Breast epithelium (tissue), 4 donors: ENCODE results near the gene SLC35F3. TPM values are rescaled to one million over a fixed set of nuclear protein-coding genes. Genes with fewer than 3 reads are reported as not detected.

ENCODE experiments used
- DNase-seq, 2 donors: peaks; one replicate each; pipeline ENCODE4 v3.0.0-alpha.2; 2019; ENCODE audit warnings: low spot score in 2 of 2
- H3K27ac ChIP-seq, 2 donors: fragments of 200-600 bp; sonication (generic) in 1 of 2; one replicate each; pipeline ENCODE4 v1.5.1; 2016 to 2019; ENCODE audit warnings: mild to moderate bottlenecking in 1 of 2
- H3K27me3 ChIP-seq, 2 donors: fragments of 200-600 bp; sonication (generic) in 1 of 2; one replicate each; pipeline versions ENCODE4 v1.5.1 to v1.6.0; 2017 to 2019; ENCODE audit warnings: control low read depth in 1 of 2, mild to moderate bottlenecking in 1 of 2
- H3K36me3 ChIP-seq: fragments of 200-600 bp; one replicate; pipeline ENCODE4 v1.5.1; 2019
- H3K4me1 ChIP-seq, 2 donors: fragments of 200-600 bp; sonication (generic); one replicate each; pipeline ENCODE4 v1.5.1; 2016 to 2019; ENCODE audit warnings: control low read depth in 1 of 2
- H3K4me3 ChIP-seq, 3 donors: fragments of 200-600 bp; sonication (generic); 1 replicate in 2 of 3; 2 replicates in 1 of 3; pipeline ENCODE4 v1.5.1; 2016 to 2019; ENCODE audit warnings: mild to moderate bottlenecking in 3 of 3, moderate library complexity in 2 of 3
- H3K9me3 ChIP-seq, 2 donors: fragments of 200-600 bp; sonication (generic) in 1 of 2; one replicate each; pipeline ENCODE4 v1.5.1; 2016 to 2019; ENCODE audit warnings: control low read depth in 1 of 2
- POLR2A ChIP-seq: fragments of 450-650 bp; IDR thresholded peaks from one replicate; pipeline ENCODE4 v1.6.1; 2016; ENCODE audit warnings: antibody characterized with exemption, mild to moderate bottlenecking, moderate library complexity
- POLR2AphosphoS5 ChIP-seq, 3 donors: sonication (generic); formaldehyde crosslinking; IDR thresholded peaks; one replicate each; pipeline ENCODE4 v1.6.1; 2017; ENCODE audit warnings: antibody characterized with exemption in 3 of 3
- intact Hi-C: fragments of 100-400 bp; cut with DNase I; formaldehyde crosslinking; loops from one replicate; pipeline ENCODE4 v1.15.1; 2023; ENCODE audit warnings: low total_unique reads
- total RNA-seq, 3 donors: library from RNA; depleted of rRNA; stranded (reverse); fragments of >200 nt; gene quantifications; one replicate each; pipeline ENCODE4 v1.1.0, GENCODE V29; 2016
- TF ChIP-seq, protein P1 (sequence below), 3 donors: fragments of 450-650 bp; IDR thresholded peaks; one replicate each; pipeline ENCODE4 v1.5.1; 2016 to 2017; ENCODE audit warnings: antibody characterized with exemption in 3 of 3, mild to moderate bottlenecking in 3 of 3, moderate library complexity in 3 of 3

Gene SLC35F3
- total RNA-seq, 3 donors from 2014 or later: 8.8 to 13.0 TPM; not detected in 1

DNA sequence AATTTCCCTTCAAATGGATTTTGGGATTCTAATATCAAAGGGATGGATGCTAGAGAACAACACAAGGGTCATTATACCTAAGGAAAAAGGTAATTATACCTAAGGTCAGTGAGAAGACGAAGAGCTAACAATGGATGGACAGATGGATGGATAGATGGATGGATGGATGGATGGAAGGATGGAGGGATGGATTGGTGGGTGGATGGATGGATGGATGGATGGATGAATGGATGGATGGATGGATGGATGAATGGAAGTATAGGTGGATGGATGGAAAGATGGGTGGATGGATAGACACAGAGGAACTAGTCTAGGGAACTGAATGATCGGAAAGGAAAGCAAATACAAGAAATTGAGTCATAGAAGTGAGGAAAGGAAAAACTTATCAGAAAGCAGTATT lies 34.0 kb downstream of the SLC35F3 start:
- TF ChIP-seq POLR2AphosphoS5 (IDR thresholded peaks at IDR 0.05): no peak
- TF ChIP-seq POLR2A: no peak
- TF ChIP-seq, protein P1, sequence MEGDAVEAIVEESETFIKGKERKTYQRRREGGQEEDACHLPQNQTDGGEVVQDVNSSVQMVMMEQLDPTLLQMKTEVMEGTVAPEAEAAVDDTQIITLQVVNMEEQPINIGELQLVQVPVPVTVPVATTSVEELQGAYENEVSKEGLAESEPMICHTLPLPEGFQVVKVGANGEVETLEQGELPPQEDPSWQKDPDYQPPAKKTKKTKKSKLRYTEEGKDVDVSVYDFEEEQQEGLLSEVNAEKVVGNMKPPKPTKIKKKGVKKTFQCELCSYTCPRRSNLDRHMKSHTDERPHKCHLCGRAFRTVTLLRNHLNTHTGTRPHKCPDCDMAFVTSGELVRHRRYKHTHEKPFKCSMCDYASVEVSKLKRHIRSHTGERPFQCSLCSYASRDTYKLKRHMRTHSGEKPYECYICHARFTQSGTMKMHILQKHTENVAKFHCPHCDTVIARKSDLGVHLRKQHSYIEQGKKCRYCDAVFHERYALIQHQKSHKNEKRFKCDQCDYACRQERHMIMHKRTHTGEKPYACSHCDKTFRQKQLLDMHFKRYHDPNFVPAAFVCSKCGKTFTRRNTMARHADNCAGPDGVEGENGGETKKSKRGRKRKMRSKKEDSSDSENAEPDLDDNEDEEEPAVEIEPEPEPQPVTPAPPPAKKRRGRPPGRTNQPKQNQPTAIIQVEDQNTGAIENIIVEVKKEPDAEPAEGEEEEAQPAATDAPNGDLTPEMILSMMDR (IDR thresholded peaks at IDR 0.05): no peak
- Histone ChIP-seq H3K4me3 (no peak overlapping the region), H3K36me3 (no peaks in the 10 kb centered on the region), H3K27me3 (no peaks in the 10 kb centered on the region), H3K9me3 (no peaks in the 10 kb centered on the region), H3K4me1 (no peaks in the 10 kb centered on the region), H3K27ac (no peak overlapping the region)
- intact Hi-C loops: no loop called here
- no peak for DNase-seq

DNA sequence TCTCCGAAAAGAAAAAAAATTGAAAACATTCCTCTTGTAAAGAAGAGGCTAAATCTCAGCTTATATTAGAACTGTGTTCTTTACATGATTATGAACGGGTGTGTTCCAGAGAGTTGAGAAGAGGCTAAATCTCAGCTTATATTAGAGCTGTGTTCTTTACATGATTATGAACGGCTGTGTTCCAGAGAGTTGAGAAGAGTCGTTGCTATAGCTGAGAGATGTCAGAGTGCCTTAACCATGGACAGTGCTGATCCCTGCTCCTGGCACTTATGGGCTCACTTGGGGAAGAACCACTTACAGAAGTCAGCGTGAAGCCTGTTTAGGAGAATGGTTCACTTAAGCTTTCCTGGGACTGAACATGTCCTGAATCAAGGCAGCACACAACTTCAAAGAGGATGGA lies 35.0 kb downstream of the SLC35F3 start:
- no peaks in the 10 kb centered on the region for H3K4me1 ChIP-seq
- no peaks in the 10 kb centered on the region for H3K9me3 ChIP-seq
- no peak for DNase-seq
- no peak overlapping the region for H3K4me3 ChIP-seq
- H3K36me3 ChIP-seq: no peaks in the 10 kb centered on the region
- no peaks in the 10 kb centered on the region for H3K27me3 ChIP-seq
- intact Hi-C loops: no loop called here
- H3K27ac ChIP-seq: no peak overlapping the region
- no peak for TF ChIP-seq POLR2AphosphoS5 (IDR thresholded peaks at IDR 0.05)
- TF ChIP-seq, protein P1 (IDR thresholded peaks at IDR 0.05): no peak
- TF ChIP-seq POLR2A: no peak

DNA sequence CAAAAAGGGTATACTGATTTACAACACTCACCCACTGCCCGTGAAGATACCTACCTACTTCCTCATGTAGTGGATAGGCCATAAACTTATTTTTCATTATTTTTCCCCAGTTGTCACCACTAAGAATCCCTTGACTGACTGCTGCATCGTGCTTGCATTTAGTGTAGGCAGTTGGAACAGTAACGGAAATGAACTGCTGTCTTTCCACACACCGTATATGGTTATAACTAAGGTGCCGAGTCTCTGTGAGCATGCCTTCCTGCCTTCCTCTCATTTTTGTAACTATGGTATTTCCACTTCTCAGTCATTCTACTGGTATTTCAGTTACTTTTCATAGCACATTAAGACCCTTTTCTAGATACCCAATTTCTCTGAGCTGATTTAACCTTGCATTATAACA lies 36.4 kb downstream of the SLC35F3 start:
- intact Hi-C loops: no loop called here

DNA sequence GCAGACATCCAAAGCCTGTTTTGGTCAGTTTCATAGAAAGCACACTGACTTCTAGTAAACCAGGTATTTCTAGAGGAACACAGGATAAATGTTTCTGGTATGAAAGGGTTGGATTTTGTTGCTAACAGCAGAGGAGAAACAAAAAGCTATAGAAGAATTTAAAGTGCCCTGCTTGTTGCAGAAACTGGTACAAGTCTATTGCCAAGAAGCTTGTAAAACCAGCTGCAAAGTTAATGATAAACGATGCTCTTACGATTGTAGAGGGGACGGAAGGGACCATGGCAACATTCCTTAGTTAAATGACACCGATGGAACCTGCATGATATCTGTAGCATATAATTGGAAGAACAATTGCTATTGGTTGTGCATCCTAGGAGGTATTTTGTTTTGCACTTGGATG lies 40.1 kb downstream of the SLC35F3 start:
- Histone ChIP-seq H3K4me1 (no peaks in the 10 kb centered on the region), H3K36me3 (no peaks in the 10 kb centered on the region), H3K9me3 (peaks cover 0 to 3% of the 10 kb centered on the region in 2 donors), H3K27ac (no peak overlapping the region), H3K27me3 (no peaks in the 10 kb centered on the region), H3K4me3 (no peak overlapping the region)
- no peak for DNase-seq
- TF ChIP-seq POLR2AphosphoS5 (IDR thresholded peaks at IDR 0.05) (no peak), POLR2A (no peak)
- TF ChIP-seq, protein P1 (IDR thresholded peaks at IDR 0.05): no peak
- intact Hi-C loops: no loop called here

More for the DNA sequence above, 36.4 kb downstream of the SLC35F3 start:
- TF ChIP-seq, protein P1 (IDR thresholded peaks at IDR 0.05): no peak
- TF ChIP-seq POLR2AphosphoS5 (IDR thresholded peaks at IDR 0.05) (no peak), POLR2A (no peak)
- Histone ChIP-seq H3K27me3 (no peaks in the 10 kb centered on the region), H3K4me1 (no peaks in the 10 kb centered on the region), H3K27ac (no peak overlapping the region), H3K9me3 (no peaks in the 10 kb centered on the region), H3K36me3 (no peaks in the 10 kb centered on the region), H3K4me3 (no peak overlapping the region)
- DNase-seq: no peak

DNA sequence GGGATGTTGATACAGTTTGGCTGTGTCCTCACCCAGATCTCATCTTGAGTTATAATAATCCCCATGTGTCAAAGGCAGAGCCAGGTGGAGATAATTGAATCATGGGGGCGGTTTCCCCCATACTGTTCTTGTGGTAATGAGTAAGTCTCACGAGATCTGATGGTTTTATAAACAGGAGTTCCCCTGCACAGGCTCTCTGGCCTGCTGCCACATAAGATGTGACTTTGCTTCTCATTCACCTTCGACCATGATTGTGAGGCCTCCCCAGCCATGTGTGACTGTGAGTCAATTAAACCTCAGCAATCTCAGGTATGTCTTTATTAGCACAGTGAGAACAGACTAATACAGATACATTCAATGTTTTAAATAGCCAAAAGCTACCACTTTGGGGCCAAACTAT lies 41.1 kb downstream of the SLC35F3 start:
- no peak for DNase-seq
- Histone ChIP-seq H3K36me3 (no peaks in the 10 kb centered on the region), H3K4me3 (no peak overlapping the region), H3K27ac (no peak overlapping the region), H3K27me3 (no peaks in the 10 kb centered on the region), H3K9me3 (peaks cover 2 to 4% of the 10 kb centered on the region in 2 donors), H3K4me1 (no peaks in the 10 kb centered on the region)
- TF ChIP-seq POLR2AphosphoS5 (IDR thresholded peaks at IDR 0.05): no peak
- TF ChIP-seq POLR2A: no peak
- TF ChIP-seq, protein P1 (IDR thresholded peaks at IDR 0.05): no peak
- intact Hi-C loops: no loop called here
